HepG2 (cell line): Measurements from ENCODE around the gene FETUB. TPM values are rescaled to one million over a fixed set of nuclear protein-coding genes. Genes with fewer than 3 reads are reported as not detected.
"Not testable (repeated sequence)": the region's sequence is repeated elsewhere in the genome, so short reads cannot be mapped to it uniquely, and the experiment has no call there.

Experiments
- CTCF ChIP-seq: sonication (generic); formaldehyde crosslinking; IDR thresholded peaks from 2 replicates; pipeline ENCODE4 v1.5.0; 2020; ENCODE audit warnings: mild to moderate bottlenecking, missing genetic modification reagents, moderate library complexity
- FOXK1 ChIP-seq: sonication (generic); formaldehyde crosslinking; IDR thresholded peaks from 2 replicates; pipeline ENCODE4 v1.4.0; 2020; ENCODE audit warnings: low read depth, missing genetic modification reagents, borderline replicate concordance
- GABPA ChIP-seq, 2 experiments: IDR thresholded peaks; 2 replicates each; pipeline ENCODE4 v1.6.1; 2011 to 2016; ENCODE audit warnings: low read depth in 2 of 2, low read length in 1 of 2, missing biosample characterization in 1 of 2, missing genetic modification characterization in 1 of 2
- HMG20B ChIP-seq: conservative IDR thresholded peaks from 2 replicates; pipeline ENCODE4 v1.6.1; 2016; ENCODE audit warnings: missing genetic modification reagents, missing compliant biosample characterization
- HMGXB4 ChIP-seq, 2 experiments: sonication (generic) in 1 of 2; formaldehyde crosslinking in 1 of 2; IDR thresholded peaks; 2 replicates each; pipeline versions ENCODE4 v1.4.0 to v1.6.1; 2018 to 2020; ENCODE audit warnings: missing genetic modification reagents in 2 of 2, borderline replicate concordance in 1 of 2, low read depth in 1 of 2, mild to moderate bottlenecking in 1 of 2, missing biosample characterization in 1 of 2
- NCOR1 ChIP-seq: fragments of 200-600 bp; sonication (generic); IDR thresholded peaks from 2 replicates; pipeline ENCODE4 v1.7.0; 2017; ENCODE audit warnings: antibody characterized with exemption, low read length, borderline replicate concordance
- PAXIP1 ChIP-seq: sonication (generic); formaldehyde crosslinking; conservative IDR thresholded peaks from 2 replicates; pipeline ENCODE4 v1.4.0; 2020; ENCODE audit warnings: mild to moderate bottlenecking, missing genetic modification reagents, moderate library complexity
- SPEN ChIP-seq: sonication (generic); formaldehyde crosslinking; IDR thresholded peaks from 2 replicates; pipeline ENCODE4 v1.5.1; 2020; ENCODE audit warnings: low read depth, mild to moderate bottlenecking, missing genetic modification reagents
- TCF12 ChIP-seq, 2 experiments: fragments of 450-650 bp in 1 of 2; sonication (generic) in 1 of 2; formaldehyde crosslinking in 1 of 2; IDR thresholded peaks; 2 replicates each; pipeline versions ENCODE4 v1.6.1 to v1.8.0; 2017 to 2022; ENCODE audit warnings: antibody characterized with exemption in 1 of 2, mild to moderate bottlenecking in 1 of 2, missing genetic modification reagents in 1 of 2, moderate library complexity in 1 of 2
- ZNF263 ChIP-seq: sonication (generic); formaldehyde crosslinking; IDR thresholded peaks from 2 replicates; pipeline ENCODE4 v1.4.0; 2020; ENCODE audit warnings: missing genetic modification reagents
- ZNF281 ChIP-seq: sonication (generic); formaldehyde crosslinking; IDR thresholded peaks from 2 replicates; pipeline ENCODE4 v1.4.0; 2020; ENCODE audit warnings: missing genetic modification reagents, borderline replicate concordance
- ZNF710 ChIP-seq: sonication (generic); formaldehyde crosslinking; IDR thresholded peaks from 2 replicates; pipeline ENCODE4 v1.5.0; 2020; ENCODE audit warnings: mild to moderate bottlenecking, missing genetic modification reagents, borderline replicate concordance
- polyA plus RNA-seq, 8 experiments: library from polyadenylated mRNA; depleted of rRNA in 3 of 8; stranded (reverse) in 7 of 8; unstranded in 1 of 8; fragments of >200 nt; fragmentation: Illumina TruSeq in 4 of 8; extraction: Trizol in 4 of 8; gene quantifications; 2 replicates each; pipeline versions ENCODE4 v1.2.1 to v1.2.3, GENCODE V29; 2011 to 2016; ENCODE audit warnings: low read depth in 4 of 8, missing spikeins in 1 of 8, mixed read lengths in 1 of 8; ENCODE audit not compliant: insufficient read depth in 1 of 8
- total RNA-seq, 5 experiments: library from RNA; depleted of rRNA; stranded (reverse); fragments of >200 nt; fragmentation: Illumina TruSeq; extraction: Trizol; gene quantifications; 2 replicates each; pipeline ENCODE4 v1.2.3, GENCODE V29; 2016; ENCODE audit warnings: low read depth in 1 of 5

Gene FETUB
- total and polyA plus RNA-seq, 2 of the 13 experiments (the other 11 are each of a cell fraction or from before 2014, with no cell fraction given): 2.1 to 4.4 TPM

GRCh38 chr3:186634207-186634606, 6.0 kb upstream of the FETUB start (continued):
- TF ChIP-seq PAXIP1: peak; percentile 91
- peak; percentile 92 for TF ChIP-seq FOXK1 (CRISPR knock-in tag)
- TF ChIP-seq NCOR1: peak; percentile 79; the same call in 1 of the 2 replicates
- TF ChIP-seq ZNF281 (CRISPR knock-in tag): peak; percentile 53; the same call in 1 of the 2 replicates
- TF ChIP-seq GABPA (IDR thresholded peaks at IDR 0.05; ENCODE audit: low read depth, low read length); TCF12 (IDR thresholded peaks at IDR 0.05): not testable (repeated sequence)
- TF ChIP-seq GABPA (CRISPR knock-in tag; IDR thresholded peaks at IDR 0.05; ENCODE audit: low read depth): peak; percentile 36; the same call in 1 of the 2 replicates
- TF ChIP-seq SPEN (CRISPR knock-in tag): peak; percentile 64; the same call in 1 of the 2 replicates
- TF ChIP-seq ZNF710 (CRISPR knock-in tag): peak; percentile 59; the same call in 1 of the 2 replicates
- peak; percentile 83 for TF ChIP-seq TCF12 (CRISPR knock-in tag; IDR thresholded peaks at IDR 0.05)
- 0 out of 2 replicates have a peak, but pooled peaks have one; percentile 26 for TF ChIP-seq ZNF263
- peak; percentile 66 for TF ChIP-seq CTCF (CRISPR knock-in tag)
- TF ChIP-seq HMG20B (CRISPR knock-in tag): peak; percentile 99
- TF ChIP-seq HMGXB4 (CRISPR knock-in tag; IDR thresholded peaks at IDR 0.05; ENCODE audit: borderline replicate concordance in 1 of 2, low read depth in 1 of 2): 0 out of 4 replicates have a peak, but pooled peaks of 1 of the 2 experiments have one; percentile 20
